GM18526 (cell line): ENCODE measurements around the gene CISH.

Experiments
- POLR2A ChIP-seq: IDR thresholded peaks from 3 replicates; pipeline ENCODE4 v1.6.1; 2011; ENCODE audit not compliant: insufficient read length; ENCODE audit errors: extremely low read depth

CISH gene

GRCh38 chr3:50594253-50594785 is 17.3 kb downstream of the CISH start:
- no peak for TF ChIP-seq POLR2A

GRCh38 chr3:50592568-50592967 is 19.0 kb downstream of the CISH start:
- no peak for TF ChIP-seq POLR2A

DNA sequence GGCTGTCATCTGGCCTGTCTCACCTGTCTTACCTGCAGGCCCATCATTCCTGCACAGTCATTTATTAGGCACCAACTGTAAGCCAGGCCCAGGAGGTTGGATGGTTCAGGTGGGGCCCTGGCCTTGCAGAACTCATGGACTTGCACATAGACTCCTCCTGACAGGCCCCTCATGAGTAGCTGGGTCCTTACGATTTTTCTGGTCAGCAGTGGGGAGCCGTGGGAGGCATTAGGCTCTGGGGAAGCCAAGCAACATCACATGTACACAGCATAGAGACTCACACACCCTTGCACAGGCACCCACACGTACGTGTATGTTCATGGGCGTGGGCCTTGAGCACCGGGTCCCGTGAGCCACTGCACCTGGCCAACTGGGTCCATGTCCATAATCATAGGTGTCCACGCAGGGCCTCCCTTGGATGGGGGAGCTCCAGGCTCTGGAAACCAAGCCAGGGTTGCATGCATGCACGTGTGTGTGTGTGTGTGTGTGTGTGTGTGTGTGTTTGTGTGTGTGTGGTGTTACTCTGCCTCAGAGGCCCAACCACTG is 20.3 kb downstream of the CISH start:
- no peak for TF ChIP-seq POLR2A

- no peak for TF ChIP-seq POLR2A
These were observed 22.7 kb downstream of the CISH start for GRCh38 chr3:50588759-50589433.

- no peak for TF ChIP-seq POLR2A
These were observed 23.5 kb downstream of the CISH start for GRCh38 chr3:50587806-50588758.

DNA sequence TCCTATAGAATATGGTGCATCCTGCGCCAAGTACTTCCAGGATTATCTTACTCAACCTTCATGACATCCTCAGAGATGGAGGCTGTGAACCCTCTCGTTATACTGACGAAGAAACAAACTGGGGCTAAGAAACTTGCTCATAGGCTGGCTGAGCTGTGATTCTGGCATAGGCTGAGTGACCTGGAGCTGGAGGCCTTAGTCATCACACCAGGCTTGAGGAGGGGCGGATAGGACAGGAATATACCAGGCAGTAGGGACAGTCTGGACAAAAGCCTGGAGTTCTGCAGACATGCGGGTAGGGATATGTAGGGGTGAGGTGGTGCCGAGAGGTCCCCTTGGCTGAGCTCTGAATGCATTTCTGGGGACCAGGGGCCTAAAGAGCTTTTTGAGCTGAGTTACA is 24.2 kb downstream of the CISH start:
- no peak for TF ChIP-seq POLR2A

GRCh38 chr3:50586763-50587070 is 24.9 kb downstream of the CISH start:
- TF ChIP-seq POLR2A = no peak

DNA sequence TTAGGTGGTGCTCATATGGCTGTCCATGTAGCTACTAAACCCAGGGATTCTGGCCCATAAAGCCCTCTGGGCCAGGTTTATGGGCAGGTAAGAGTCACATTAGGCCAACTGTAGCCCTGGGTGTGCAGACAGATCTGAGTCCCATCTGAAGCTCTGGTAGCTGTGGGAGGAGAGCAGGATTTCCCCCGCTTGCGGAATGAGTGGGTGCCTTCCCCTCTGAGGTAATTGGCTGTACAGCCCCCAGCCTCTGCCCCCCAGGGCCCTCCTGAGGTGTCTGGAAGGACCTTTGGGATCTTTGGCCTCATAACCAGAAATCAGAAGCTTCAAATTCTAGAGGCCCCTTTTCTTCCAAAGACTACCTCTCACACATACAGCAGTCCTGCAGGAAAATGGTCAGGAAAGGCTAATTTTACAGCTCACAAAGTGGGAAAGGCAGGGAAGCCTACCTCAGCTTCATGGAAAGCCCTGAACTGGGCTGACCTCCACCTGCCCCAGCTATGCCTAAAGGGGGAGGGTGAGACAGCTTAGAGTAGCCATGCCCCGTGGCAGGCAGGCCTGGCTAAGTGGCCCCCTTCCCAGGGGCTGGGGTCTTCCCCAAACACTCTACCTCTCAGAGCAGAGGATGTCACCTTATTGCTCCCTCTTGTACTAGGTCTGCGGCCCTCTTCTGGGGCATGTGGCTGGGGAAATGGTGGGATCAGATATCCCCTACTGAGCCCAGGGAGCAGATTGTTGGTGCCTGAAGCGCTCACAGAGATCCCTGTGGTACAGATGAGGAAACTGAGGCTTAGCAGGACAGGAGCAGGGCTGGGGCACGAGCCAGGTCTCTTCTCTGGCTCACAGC is 25.4 kb downstream of the CISH start:
- no peak for TF ChIP-seq POLR2A

DNA sequence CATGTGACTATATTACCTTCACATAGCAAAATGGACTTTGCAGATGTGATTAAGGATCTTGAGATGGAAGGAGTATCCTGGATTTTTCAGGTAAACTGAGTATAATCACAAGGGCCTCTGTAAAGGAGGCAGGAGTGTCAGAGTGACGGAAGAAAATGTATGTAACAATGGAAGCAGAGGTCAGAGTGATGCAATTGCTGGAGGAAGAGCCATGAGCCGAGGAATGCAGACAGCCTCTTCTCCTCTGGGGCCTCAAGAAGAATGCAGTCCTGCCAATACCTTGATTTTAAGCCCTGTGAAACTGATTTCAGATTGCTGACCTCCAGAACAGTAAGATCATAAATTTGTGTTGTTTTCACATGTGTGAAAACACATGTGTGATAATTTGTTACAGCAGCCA is 27.2 kb downstream of the CISH start:
- no peak for TF ChIP-seq POLR2A

GRCh38 chr3:50583897-50584296 is 27.7 kb downstream of the CISH start:
- TF ChIP-seq POLR2A = no peak

GRCh38 chr3:50582083-50582482 is 29.5 kb downstream of the CISH start:
- TF ChIP-seq POLR2A = no peak

- TF ChIP-seq POLR2A = no peak
These were observed 30.1 kb downstream of the CISH start for GRCh38 chr3:50581459-50581842.

GRCh38 chr3:50580683-50581458 is 30.7 kb downstream of the CISH start:
- no peak for TF ChIP-seq POLR2A

DNA sequence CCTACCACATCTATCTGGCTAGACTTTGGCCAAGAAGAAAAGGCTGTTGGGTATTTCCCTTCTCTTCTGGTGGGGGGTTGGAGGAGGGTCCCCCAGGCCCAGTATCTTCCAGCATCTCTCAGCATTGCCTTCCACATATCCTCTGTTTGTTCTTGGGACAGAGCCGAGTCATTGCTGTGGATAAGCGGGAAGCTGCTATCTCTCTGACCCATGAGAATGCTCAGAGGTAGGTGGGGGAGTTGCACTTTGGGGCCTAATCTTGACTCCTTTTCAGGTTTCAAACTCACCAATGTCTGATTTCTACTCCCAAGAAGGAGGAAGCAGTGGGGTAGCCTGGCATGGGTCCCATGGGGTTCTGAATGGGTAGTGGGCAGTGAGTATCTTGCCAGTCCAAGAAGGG is 34.2 kb downstream of the CISH start:
- no peak for TF ChIP-seq POLR2A

DNA sequence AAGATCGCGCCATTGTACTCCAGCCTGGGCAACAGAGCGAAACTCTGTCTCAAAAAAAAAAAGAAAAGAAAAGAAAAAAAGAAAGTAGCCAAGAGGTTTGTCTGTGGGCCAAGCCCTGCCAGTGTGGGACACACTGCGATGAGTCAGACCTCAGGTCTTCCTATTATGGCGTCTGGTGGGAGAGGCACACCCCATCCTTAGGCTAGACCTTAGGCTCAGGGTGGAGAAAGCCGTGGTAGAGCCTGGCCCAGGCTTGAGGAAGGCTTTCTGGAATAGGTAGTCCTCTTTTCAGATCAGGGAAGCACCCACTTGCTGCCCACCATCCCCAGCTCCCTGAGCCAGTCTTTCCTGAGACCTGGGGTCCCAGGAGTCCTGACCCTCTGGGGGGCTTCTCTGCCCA is 36.2 kb downstream of the CISH start:
- TF ChIP-seq POLR2A = no peak

DNA sequence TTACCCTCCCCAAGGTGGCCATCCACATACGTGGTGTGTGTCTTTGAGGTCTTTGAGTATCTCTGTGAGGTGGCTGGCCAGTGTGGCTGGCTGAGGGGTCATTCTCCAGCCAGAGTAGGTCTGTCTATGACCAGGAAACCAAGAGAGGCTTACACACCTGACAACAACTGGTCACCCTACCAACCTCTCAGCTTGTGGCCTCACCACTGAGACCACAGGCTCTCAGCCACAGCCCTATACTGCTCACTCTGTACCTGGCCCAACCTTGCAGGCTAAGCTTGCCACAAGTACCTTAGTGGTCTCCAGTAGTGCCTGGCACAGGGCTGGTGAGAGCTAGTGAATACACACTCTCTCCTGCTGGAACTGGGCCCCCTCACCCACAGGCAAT is 37.1 kb downstream of the CISH start:
- TF ChIP-seq POLR2A = no peak
